Keratinocyte (primary cell): Measurements from ENCODE around the gene VAT1.

Experiments
- EZH2 ChIP-seq: IDR thresholded peaks from one replicate; pipeline ENCODE4 v1.6.1; 2012; ENCODE audit warnings: inconsistent platforms, mild to moderate bottlenecking, low read length, moderate library complexity
- TF ChIP-seq, protein P1 (sequence below), 3 experiments: IDR thresholded peaks in 1 of 3; conservative IDR thresholded peaks in 1 of 3; optimal IDR thresholded peaks in 1 of 3; 2 replicates in 2 of 3; 3 replicates in 1 of 3; pipeline versions ENCODE3 to v1.5.1; 2011; ENCODE audit warnings: low read length in 3 of 3, mild to moderate bottlenecking in 3 of 3, moderate library complexity in 2 of 3, control low read depth in 1 of 3, inconsistent platforms in 1 of 3; ENCODE audit not compliant: insufficient read depth in 2 of 3; ENCODE audit errors: extremely low read depth in 1 of 3

GRCh38 chr17:43014020-43014648 is 8.1 kb downstream of the VAT1 start:
- TF ChIP-seq, protein P1, sequence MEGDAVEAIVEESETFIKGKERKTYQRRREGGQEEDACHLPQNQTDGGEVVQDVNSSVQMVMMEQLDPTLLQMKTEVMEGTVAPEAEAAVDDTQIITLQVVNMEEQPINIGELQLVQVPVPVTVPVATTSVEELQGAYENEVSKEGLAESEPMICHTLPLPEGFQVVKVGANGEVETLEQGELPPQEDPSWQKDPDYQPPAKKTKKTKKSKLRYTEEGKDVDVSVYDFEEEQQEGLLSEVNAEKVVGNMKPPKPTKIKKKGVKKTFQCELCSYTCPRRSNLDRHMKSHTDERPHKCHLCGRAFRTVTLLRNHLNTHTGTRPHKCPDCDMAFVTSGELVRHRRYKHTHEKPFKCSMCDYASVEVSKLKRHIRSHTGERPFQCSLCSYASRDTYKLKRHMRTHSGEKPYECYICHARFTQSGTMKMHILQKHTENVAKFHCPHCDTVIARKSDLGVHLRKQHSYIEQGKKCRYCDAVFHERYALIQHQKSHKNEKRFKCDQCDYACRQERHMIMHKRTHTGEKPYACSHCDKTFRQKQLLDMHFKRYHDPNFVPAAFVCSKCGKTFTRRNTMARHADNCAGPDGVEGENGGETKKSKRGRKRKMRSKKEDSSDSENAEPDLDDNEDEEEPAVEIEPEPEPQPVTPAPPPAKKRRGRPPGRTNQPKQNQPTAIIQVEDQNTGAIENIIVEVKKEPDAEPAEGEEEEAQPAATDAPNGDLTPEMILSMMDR (optimal IDR thresholded peaks at IDR 0.05 in 1 of 3, IDR thresholded peaks at IDR 0.05 in 1 of 3, conservative IDR thresholded peaks at IDR 0.05 in 1 of 3; ENCODE audit: extremely low read depth in 1 of 3, insufficient read depth in 2 of 3, low read length in 3 of 3) = no peak
- TF ChIP-seq EZH2 = no peak
